ENCODE results near the gene MATK. TPM values are rescaled to one million over a fixed set of nuclear protein-coding genes. Genes with fewer than 3 reads are reported as not detected.

The MATK gene
- total RNA-seq, 3 donors from 2014 or later, result 1.8 to 5.6 (median 5.2) TPM

GRCh38 chr19:3765121-3765520 lies 21.1 kb downstream of the MATK start:
- intact Hi-C loops (cut with DNase I; ENCODE audit: low total_unique reads), result no loop called here
- no peak overlapping the region for H3K27ac ChIP-seq
- H3K4me3 ChIP-seq, result no peak overlapping the region
- peaks cover 6% of the 10 kb centered on the region for H3K36me3 ChIP-seq
- no peaks in the 10 kb centered on the region for H3K4me1 ChIP-seq
- H3K9me3 ChIP-seq, result no peaks in the 10 kb centered on the region
- TF ChIP-seq POLR2AphosphoS5 (IDR thresholded peaks at IDR 0.05) (no peak), CTCF (IDR thresholded peaks at IDR 0.05) (no peak), POLR2A (IDR thresholded peaks at IDR 0.05) (no peak)
- no peaks in the 10 kb centered on the region for H3K27me3 ChIP-seq
- DNase-seq (ENCODE audit: low spot score in 2 of 2), result no peak

- Histone ChIP-seq H3K27me3 (no peaks in the 10 kb centered on the region), H3K36me3 (peaks cover 6% of the 10 kb centered on the region)
- intact Hi-C loops (cut with DNase I; ENCODE audit: low total_unique reads), result no loop called here
Observed at GRCh38 chr19:3762501-3763459, 23.4 kb downstream of the MATK start, which contains the start of gene MRPL54. MRPL54 (plus strand) TSS chr19:3762682; CDS start chr19:3762701, 19 bp downstream.

GRCh38 chr19:3762130-3762473 lies 24.1 kb downstream of the MATK start:
- H3K36me3 ChIP-seq, result peaks cover 2% of the 10 kb centered on the region
- intact Hi-C loops (cut with DNase I; ENCODE audit: low total_unique reads), result no loop called here
- DNase-seq (ENCODE audit: low spot score in 2 of 2), result no peak
- H3K4me3 ChIP-seq, result peak overlapping the region; percentile 68 to 91 (median 88)
- H3K27me3 ChIP-seq, result no peaks in the 10 kb centered on the region
- H3K9me3 ChIP-seq, result no peaks in the 10 kb centered on the region
- no peak for TF ChIP-seq POLR2A (IDR thresholded peaks at IDR 0.05)
- no peak for TF ChIP-seq CTCF (IDR thresholded peaks at IDR 0.05)
- no peak for TF ChIP-seq POLR2AphosphoS5 (IDR thresholded peaks at IDR 0.05)
- H3K4me1 ChIP-seq, result no peaks in the 10 kb centered on the region
- peak overlapping the region; percentile 97 to 98 for H3K27ac ChIP-seq

More at GRCh38 chr19:3762501-3763459, 23.4 kb downstream of the MATK start, which contains the start of gene MRPL54:
- no peaks in the 10 kb centered on the region for H3K4me1 ChIP-seq
- H3K4me3 ChIP-seq, result peak within 1 kb of the TSS; percentile 86 to 91 (median 88)
- no peaks in the 10 kb centered on the region for H3K9me3 ChIP-seq
- DNase-seq (ENCODE audit: low spot score in 2 of 2), result peak; percentile 99
- peak within 1 kb of the TSS; percentile 97 to 98 for H3K27ac ChIP-seq
- peak; percentile 97 to 99 (median 99) for TF ChIP-seq POLR2AphosphoS5 (IDR thresholded peaks at IDR 0.05)
- peak; percentile 66 for TF ChIP-seq POLR2A (IDR thresholded peaks at IDR 0.05)
- peak in 1 of 3 donors; percentile 36 for TF ChIP-seq CTCF (IDR thresholded peaks at IDR 0.05)

GRCh38 chr19:3761382-3762129 lies 24.6 kb downstream of the MATK start, which contains the start of gene APBA3:
APBA3 (minus strand) TSS chr19:3761692; CDS start chr19:3760264, 1,428 bp downstream.
- Histone ChIP-seq H3K36me3 (no peaks in the 10 kb centered on the region), H3K4me1 (no peaks in the 10 kb centered on the region), H3K27me3 (no peaks in the 10 kb centered on the region), H3K4me3 (peak within 1 kb of the TSS; percentile 86 to 91 (median 88)), H3K9me3 (no peaks in the 10 kb centered on the region), H3K27ac (peak within 1 kb of the TSS; percentile 97 to 98)
- peak; percentile 84 to 87 for DNase-seq (ENCODE audit: low spot score in 2 of 2)
- TF ChIP-seq POLR2A (IDR thresholded peaks at IDR 0.05) (peak; percentile 40), POLR2AphosphoS5 (IDR thresholded peaks at IDR 0.05) (peak; percentile 53 to 85 (median 73)), CTCF (IDR thresholded peaks at IDR 0.05) (peak; percentile 70 to 78 (median 76))
- intact Hi-C loops (cut with DNase I; ENCODE audit: low total_unique reads), result no loop called here
